Activated CD4-positive, alpha-beta memory T cell treated with anti-CD3 and anti-CD28 coated beads for 36 hours (primary cell): ENCODE results near the gene POLN. TPM values are rescaled to one million over a fixed set of nuclear protein-coding genes. Genes with fewer than 3 reads are reported as not detected.
"Not testable (repeated sequence)": the region's sequence is repeated elsewhere in the genome, so short reads cannot be mapped to it uniquely, and the experiment has no call there.

ENCODE experiments used
- CTCF ChIA-PET: fragments of 350-600 bp; sonication (Branson Sonifier 250); formaldehyde crosslinking; loops from one replicate; lab custom pipeline; 2021; ENCODE audit warnings: antibody characterized with exemption, inconsistent platforms; lab: Charles Lee
- POLR2A ChIA-PET: fragments of 350-600 bp; sonication (Branson Sonifier 250); formaldehyde crosslinking; loops from one replicate; lab custom pipeline; 2021; ENCODE audit warnings: antibody characterized with exemption; lab: Charles Lee
- DNase-seq: peaks from one replicate; pipeline ENCODE4 v3.0.0-alpha.2; 2020
- H3K27ac Mint-ChIP-seq: one replicate; pipeline ENCODE4 v1.8.0; 2021; ENCODE audit warnings: mixed read lengths
- H3K27me3 Mint-ChIP-seq: one replicate; pipeline ENCODE4 v1.8.0; 2021; ENCODE audit warnings: mixed read lengths
- H3K36me3 Mint-ChIP-seq: one replicate; pipeline ENCODE4 v1.8.0; 2021; ENCODE audit warnings: mixed read lengths
- H3K4me1 Mint-ChIP-seq: one replicate; pipeline ENCODE4 v1.8.0; 2021; ENCODE audit warnings: low read depth, mixed read lengths
- H3K4me3 Mint-ChIP-seq: one replicate; pipeline ENCODE4 v1.8.0; 2021; ENCODE audit warnings: mild to moderate bottlenecking, mixed read lengths
- H3K9me3 Mint-ChIP-seq: one replicate; pipeline ENCODE4 v1.8.0; 2021; ENCODE audit warnings: mixed read lengths
- intact Hi-C: fragments of 100-400 bp; cut with micrococcal nuclease; formaldehyde crosslinking; loops from one replicate; pipeline ENCODE4 v1.15.1; 2023
- total RNA-seq, 2 experiments: library from RNA; stranded (reverse); gene quantifications; one replicate each; pipeline ENCODE4 v1.2.3, GENCODE V29; 2021

POLN gene
- total RNA-seq, 2 experiments from 2014 or later, result 2.7 to 4.0 TPM

DNA sequence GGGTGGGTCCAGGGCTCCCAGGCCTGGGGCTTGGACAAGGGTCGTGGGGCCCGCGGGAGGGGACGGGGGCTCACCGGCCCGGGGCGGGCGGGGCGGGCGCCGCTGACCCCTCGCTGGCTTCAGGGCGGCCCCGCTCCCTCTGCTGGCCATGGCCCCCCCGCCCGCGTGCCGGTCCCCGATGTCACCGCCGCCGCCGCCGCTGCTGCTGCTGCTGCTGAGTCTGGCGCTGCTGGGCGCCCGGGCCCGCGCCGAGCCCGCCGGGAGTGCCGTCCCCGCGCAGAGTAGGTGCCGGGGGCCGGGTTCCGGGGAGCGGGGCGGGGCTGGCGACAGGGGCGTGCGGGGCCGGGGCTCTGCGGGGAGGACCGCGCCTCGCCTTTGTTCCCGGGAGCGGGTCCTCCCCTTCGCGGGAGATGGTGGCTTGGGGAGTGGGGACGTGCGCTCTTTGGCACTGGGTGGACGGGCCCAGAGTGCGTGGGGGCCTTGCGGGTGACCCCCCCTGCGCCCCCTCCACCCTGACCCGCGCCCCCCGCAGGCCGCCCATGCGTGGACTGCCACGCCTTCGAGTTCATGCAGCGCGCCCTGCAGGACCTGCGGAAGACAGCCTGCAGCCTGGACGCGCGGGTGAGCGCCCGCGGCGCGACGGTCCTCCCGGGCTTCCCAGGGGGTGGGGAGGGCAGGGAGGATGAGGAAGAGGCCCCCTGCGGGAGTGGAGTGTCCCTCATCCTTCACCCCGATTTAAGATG, 199.5 kb downstream of the POLN start:
- ChIA-PET POLR2A (no interaction called here), CTCF (no interaction called here)
- peak overlapping the region; percentile 63 for H3K4me3 Mint-ChIP-seq
- intact Hi-C loops, result no loop called here
- peak; percentile 44 for DNase-seq
- H3K36me3 Mint-ChIP-seq, result no peaks in the 10 kb centered on the region
- no peak overlapping the region for H3K27ac Mint-ChIP-seq
- peaks cover 4% of the 10 kb centered on the region for H3K4me1 Mint-ChIP-seq
- no peaks in the 10 kb centered on the region for H3K9me3 Mint-ChIP-seq
- peaks cover 20% of the 10 kb centered on the region for H3K27me3 Mint-ChIP-seq

DNA sequence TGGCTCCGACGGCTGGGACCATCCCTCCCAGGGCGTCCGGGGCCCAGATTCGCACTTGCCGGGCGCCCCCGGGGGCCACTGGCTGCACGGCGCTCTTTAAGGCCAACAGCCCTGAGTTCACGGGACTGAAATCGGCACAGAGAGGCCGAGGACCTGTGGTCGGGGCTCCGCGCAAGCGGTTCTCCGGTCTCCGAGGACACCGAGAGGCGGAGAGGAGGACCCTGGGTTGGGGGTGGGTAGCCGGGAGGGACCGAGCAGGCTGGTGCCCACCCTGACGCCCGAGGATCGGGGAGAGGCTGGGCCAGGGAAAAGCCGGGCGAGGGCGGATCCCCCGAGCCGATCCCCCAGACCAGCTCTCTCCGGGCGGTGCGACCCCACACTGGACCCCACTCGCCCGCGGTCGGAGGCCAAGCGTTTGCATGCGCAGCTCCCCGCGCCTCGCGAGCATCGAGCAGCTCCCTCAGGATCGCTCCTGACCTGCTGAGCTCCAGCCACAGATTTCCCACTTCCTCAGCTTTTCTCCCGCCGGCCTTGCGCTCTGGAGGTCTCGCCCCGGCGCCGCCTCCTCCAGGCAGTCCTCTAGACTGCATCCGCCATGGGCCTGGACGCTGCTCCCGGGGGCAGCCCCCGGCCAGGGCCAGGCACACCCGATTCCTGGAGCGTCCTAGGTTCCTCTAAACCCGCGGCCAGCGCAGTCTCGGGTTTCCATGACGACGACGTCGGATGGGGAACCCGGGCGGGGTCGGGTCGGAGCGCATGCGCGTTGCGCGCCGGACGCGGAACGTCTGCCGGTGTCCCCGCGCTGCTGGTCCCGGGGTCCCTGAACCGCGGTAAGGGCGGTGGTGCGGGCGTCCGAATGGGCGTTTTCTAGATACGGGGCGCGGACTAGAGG, 200.4 kb downstream of the POLN start:
- ChIA-PET POLR2A (interaction anchor here (1.1 kb wide), 1 partner anchor 33 kb away, joined by 4 read pairs; the partner anchor contains the start of gene NELFA), CTCF (interaction anchor here (0.7 kb wide), 1 partner anchor 32 kb away, joined by 3 read pairs; no protein-coding TSS in a partner anchor)
- H3K27me3 Mint-ChIP-seq, result peaks cover 23% of the 10 kb centered on the region
- H3K9me3 Mint-ChIP-seq, result no peaks in the 10 kb centered on the region
- intact Hi-C loops, result no loop called here
- H3K27ac Mint-ChIP-seq, result no peak overlapping the region
- peak overlapping the region; percentile 74 for H3K4me3 Mint-ChIP-seq
- no peaks in the 10 kb centered on the region for H3K36me3 Mint-ChIP-seq
- peak; percentile 90 for DNase-seq
- H3K4me1 Mint-ChIP-seq, result peaks cover 4% of the 10 kb centered on the region

DNA sequence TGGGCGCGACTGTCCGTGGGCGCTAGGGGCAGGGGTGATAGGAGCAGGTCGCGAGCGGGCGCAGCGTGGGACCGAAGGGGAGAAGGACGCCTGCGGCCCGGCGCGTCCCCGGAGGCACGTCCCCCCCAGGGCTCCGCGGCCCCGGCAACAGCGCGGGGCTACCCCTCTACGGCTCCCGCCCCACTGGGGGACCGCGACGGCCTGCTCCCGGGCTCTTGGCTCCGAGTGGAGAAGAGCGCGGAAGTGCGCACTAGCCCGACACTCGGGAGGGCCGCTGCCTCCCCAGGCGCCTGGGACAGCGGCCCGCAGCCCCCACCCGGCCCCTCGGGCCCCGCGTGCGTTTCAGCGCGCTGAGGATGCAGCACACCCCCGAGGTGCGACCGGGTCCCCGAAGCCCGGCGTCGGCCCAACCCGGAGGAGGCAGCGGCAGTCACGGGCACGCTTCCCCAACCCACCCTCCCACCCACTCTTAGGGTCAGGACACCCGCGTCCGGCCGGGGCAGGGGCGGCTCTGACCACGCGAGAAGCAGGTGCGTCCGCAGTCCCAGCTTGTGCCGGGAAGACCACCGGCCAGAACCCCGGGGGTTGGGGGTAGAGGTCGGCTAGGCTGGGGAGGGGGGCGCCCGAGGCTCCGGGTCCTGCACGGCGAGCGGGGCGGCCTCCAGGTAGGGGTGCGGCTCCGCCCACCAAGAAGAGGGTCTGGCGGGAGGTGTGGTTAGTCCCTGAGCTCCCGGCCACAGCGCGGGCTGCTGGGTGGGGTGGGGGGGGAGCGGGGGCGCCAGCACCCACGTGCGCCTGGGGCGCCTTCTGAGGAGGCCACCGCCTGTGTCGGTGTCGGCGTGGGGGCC, 201.3 kb downstream of the POLN start:
- Mint-ChIP-seq H3K4me3 (peak overlapping the region; percentile 55), H3K27me3 (peaks cover 19% of the 10 kb centered on the region), H3K27ac (no peak overlapping the region), H3K36me3 (no peaks in the 10 kb centered on the region), H3K4me1 (peaks cover 4% of the 10 kb centered on the region), H3K9me3 (no peaks in the 10 kb centered on the region)
- POLR2A ChIA-PET, result interaction anchor here (1.1 kb wide), 1 partner anchor 32 kb away, joined by 4 read pairs; the partner anchor contains the start of gene NELFA
- DNase-seq, result no peak
- intact Hi-C loops, result no loop called here
- CTCF ChIA-PET, result interaction anchor here (0.7 kb wide), 1 partner anchor 31 kb away, joined by 3 read pairs; no protein-coding TSS in a partner anchor

DNA sequence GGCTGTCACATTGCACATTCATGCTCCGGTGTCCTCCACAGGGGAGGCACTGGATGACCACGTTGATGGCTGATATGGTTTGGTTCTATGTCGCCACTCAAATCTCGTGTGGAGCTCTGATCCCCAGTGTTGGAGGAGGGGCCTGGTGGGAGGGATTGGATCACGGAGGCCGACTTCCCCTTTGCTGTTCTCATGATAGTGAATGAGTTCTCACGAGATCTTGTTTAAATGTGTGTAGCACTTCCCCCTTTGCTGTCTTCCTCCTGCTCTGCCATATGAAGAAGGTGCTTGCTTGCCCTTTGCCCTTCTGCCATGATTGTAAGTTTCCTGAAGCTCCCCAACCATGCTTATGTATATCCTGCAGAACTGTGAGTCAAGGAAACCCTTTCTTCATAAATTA, 205.1 kb downstream of the POLN start:
- CTCF ChIA-PET, result no interaction called here
- no peaks in the 10 kb centered on the region for H3K36me3 Mint-ChIP-seq

DNA sequence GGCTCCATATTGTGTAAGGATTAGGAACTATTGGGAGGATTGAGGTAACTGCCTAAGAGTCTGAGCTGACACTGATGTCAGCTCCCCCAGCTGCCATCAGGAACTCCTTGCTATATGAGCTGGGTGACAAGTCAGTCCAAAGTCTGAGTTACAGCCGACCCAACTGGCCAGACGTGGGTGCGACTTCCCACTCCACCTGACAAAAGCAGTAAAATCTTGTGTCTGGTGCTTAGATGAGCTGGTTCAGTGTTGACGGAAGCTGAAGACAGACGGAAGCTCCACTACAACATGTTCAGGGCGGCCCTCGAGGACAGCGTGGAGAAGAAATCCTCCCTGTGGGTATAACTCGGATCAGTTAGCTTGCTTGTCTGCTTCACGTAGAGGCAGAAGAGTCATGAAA, 205.6 kb downstream of the POLN start:
- H3K27me3 Mint-ChIP-seq, result peaks cover 25% of the 10 kb centered on the region
- POLR2A ChIA-PET, result no interaction called here
- no peaks in the 10 kb centered on the region for H3K9me3 Mint-ChIP-seq
- H3K4me1 Mint-ChIP-seq, result no peaks in the 10 kb centered on the region
- H3K4me3 Mint-ChIP-seq, result no peak overlapping the region
- H3K36me3 Mint-ChIP-seq, result no peaks in the 10 kb centered on the region
- CTCF ChIA-PET, result interaction anchor here (1.3 kb wide), 1 partner anchor 183 kb away, joined by 3 read pairs; no protein-coding TSS in a partner anchor
- no peak for DNase-seq
- H3K27ac Mint-ChIP-seq, result no peak overlapping the region
- intact Hi-C loops, result no loop called here

More for the DNA sequence above, 205.1 kb downstream of the POLN start:
- intact Hi-C loops, result no loop called here
- no peak for DNase-seq
- no peak overlapping the region for H3K4me3 Mint-ChIP-seq
- peaks cover 27% of the 10 kb centered on the region for H3K27me3 Mint-ChIP-seq
- no peaks in the 10 kb centered on the region for H3K9me3 Mint-ChIP-seq
- H3K4me1 Mint-ChIP-seq, result no peaks in the 10 kb centered on the region
- POLR2A ChIA-PET, result no interaction called here
- H3K27ac Mint-ChIP-seq, result no peak overlapping the region

DNA sequence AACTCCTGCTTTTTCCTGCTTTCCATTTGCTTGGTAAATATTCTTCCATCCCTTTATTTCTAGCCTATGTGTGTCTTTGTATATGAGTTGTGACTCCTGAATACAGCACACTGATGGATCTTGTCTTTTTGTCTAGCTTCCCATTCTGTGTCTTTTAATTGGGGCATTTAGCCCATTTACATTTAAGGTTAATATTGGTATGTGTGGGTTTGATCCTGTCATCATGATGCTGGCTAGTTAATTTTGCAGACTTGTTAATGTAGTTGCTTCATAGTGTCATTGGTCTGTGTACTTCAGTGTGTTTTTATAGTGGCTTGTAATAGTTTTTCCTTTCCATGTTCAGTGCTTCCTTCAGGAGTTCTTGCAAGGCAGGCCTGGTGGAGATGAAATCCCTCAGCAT, 210.8 kb downstream of the POLN start:
- H3K27ac Mint-ChIP-seq, CTCF ChIA-PET, POLR2A ChIA-PET, intact Hi-C loops, H3K4me1 Mint-ChIP-seq, DNase-seq, H3K9me3 Mint-ChIP-seq, H3K36me3 Mint-ChIP-seq, H3K4me3 Mint-ChIP-seq: not testable (repeated sequence)
- peaks cover 21% of the 10 kb centered on the region for H3K27me3 Mint-ChIP-seq

DNA sequence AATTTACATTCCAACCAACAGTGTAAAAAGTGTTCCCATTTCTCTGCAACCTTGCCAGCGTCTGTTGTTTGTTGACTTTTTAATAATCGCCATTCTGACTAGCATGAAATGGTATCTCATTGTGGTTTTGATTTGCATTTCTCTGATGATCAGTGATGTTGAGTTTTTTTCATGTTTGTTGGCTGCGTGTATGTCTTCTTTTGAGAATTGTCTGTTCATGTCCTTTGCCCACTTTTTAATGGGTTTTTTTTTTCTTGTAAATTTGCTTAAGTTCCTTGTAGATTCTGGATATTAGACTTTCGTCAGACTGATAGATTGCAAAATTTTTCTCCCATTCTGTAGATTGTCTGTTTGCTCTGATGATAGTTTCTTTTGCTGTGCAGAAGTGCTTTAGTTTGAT, 214.8 kb downstream of the POLN start:
- H3K9me3 Mint-ChIP-seq, H3K36me3 Mint-ChIP-seq, POLR2A ChIA-PET, DNase-seq, intact Hi-C loops, H3K27ac Mint-ChIP-seq, CTCF ChIA-PET, H3K4me1 Mint-ChIP-seq, H3K4me3 Mint-ChIP-seq: not testable (repeated sequence)
- H3K27me3 Mint-ChIP-seq, result peaks cover 26% of the 10 kb centered on the region

DNA sequence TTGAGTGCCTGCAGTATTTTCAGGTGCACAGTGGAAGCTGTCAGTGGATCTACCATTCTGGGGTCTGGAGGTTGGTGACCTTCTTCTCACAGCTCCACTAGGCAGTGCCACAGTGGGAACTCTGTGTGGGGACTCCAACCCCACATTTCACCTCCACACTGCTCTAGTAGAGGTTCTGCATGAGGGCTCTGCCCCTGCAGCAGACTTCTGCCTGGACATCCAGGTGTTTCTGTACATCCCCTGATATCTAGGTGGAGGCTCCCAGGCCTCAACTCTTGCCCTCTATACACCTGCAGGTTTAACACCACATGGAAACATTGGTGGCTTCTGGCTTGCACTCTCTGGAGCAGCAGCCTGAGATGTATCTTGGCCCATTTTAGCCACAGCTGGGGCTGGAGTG, 216.1 kb downstream of the POLN start:
- Mint-ChIP-seq H3K27ac (no peak overlapping the region), H3K9me3 (peaks cover 7% of the 10 kb centered on the region), H3K36me3 (no peaks in the 10 kb centered on the region), H3K4me1 (no peaks in the 10 kb centered on the region), H3K4me3 (no peak overlapping the region), H3K27me3 (peaks cover 31% of the 10 kb centered on the region)
- intact Hi-C loops, result no loop called here
- no peak for DNase-seq
- ChIA-PET CTCF (no interaction called here), POLR2A (no interaction called here)

DNA sequence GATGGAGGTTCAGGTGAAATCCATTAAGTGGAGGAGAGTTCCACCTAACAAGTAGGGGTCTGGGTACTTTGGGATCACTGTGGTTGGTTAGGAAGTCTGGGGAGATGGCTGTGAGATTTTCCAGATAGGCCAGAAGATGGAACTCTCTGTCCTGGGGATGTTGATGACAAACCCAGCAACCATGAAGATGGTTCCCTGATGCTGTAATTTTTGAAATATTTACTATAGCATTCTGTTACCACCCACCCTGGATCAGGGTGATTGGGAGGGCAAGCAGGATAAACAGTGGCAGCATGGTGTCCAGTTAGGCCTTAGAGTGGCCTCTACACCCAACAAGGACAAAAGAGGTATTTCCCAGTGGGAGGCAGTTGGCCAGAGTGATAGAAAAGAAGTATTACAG, 217.2 kb downstream of the POLN start:
- POLR2A ChIA-PET, result no interaction called here

More for the DNA sequence above, 217.2 kb downstream of the POLN start:
- Mint-ChIP-seq H3K4me3 (no peak overlapping the region), H3K36me3 (no peaks in the 10 kb centered on the region), H3K9me3 (peaks cover 7% of the 10 kb centered on the region), H3K27ac (no peak overlapping the region), H3K4me1 (no peaks in the 10 kb centered on the region), H3K27me3 (peaks cover 28% of the 10 kb centered on the region)
- intact Hi-C loops, result no loop called here
- no peak for DNase-seq
- CTCF ChIA-PET, result no interaction called here
